Rectal smooth muscle tissue (tissue), 1 donor: ENCODE results near the gene CDR2.

Experiments
- H3K27ac ChIP-seq: one replicate; pipeline ENCODE4 v1.7.0; 2013; ENCODE audit warnings: low read depth, low read length, inconsistent platforms
- H3K27me3 ChIP-seq: one replicate; pipeline ENCODE4 v1.7.0; 2013; ENCODE audit warnings: low read length; ENCODE audit not compliant: control insufficient read depth, insufficient read depth
- H3K36me3 ChIP-seq: one replicate; pipeline ENCODE4 v1.7.0; 2013; ENCODE audit warnings: low read length; ENCODE audit not compliant: control insufficient read depth, insufficient read depth
- H3K4me1 ChIP-seq: one replicate; pipeline ENCODE4 v1.7.0; 2013; ENCODE audit warnings: low read length; ENCODE audit not compliant: control insufficient read depth, insufficient read depth
- H3K4me3 ChIP-seq: one replicate; pipeline ENCODE4 v1.7.0; 2013; ENCODE audit warnings: low read length
- H3K9ac ChIP-seq: one replicate; pipeline ENCODE4 v1.7.0; 2013; ENCODE audit warnings: low read length

Gene CDR2

DNA sequence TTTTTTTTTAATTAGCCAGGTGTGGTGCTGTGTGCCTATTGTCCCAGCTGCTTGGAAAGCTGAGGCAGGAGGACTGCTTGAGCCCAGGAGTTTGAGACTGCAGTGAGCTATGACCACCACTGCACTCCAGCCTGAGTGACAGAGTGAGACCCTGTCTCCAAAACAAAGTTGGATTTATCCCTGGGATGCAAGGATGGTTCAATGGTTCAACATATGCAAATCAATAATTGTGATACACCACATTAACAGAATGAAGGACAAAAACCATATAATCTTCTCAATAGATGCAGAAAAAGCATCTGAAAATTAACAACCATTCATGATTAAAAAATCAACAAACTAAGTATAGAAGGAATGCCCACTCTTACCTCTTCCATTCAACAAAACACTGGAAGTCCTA is 33.5 kb downstream of the CDR2 start:
- H3K4me3 ChIP-seq: no peak overlapping the region
- H3K27ac ChIP-seq: no peak overlapping the region
- H3K4me1 ChIP-seq: no peaks in the 10 kb centered on the region
- peaks cover 3% of the 10 kb centered on the region for H3K36me3 ChIP-seq
- H3K27me3 ChIP-seq: no peaks in the 10 kb centered on the region
- no peak overlapping the region for H3K9ac ChIP-seq

DNA sequence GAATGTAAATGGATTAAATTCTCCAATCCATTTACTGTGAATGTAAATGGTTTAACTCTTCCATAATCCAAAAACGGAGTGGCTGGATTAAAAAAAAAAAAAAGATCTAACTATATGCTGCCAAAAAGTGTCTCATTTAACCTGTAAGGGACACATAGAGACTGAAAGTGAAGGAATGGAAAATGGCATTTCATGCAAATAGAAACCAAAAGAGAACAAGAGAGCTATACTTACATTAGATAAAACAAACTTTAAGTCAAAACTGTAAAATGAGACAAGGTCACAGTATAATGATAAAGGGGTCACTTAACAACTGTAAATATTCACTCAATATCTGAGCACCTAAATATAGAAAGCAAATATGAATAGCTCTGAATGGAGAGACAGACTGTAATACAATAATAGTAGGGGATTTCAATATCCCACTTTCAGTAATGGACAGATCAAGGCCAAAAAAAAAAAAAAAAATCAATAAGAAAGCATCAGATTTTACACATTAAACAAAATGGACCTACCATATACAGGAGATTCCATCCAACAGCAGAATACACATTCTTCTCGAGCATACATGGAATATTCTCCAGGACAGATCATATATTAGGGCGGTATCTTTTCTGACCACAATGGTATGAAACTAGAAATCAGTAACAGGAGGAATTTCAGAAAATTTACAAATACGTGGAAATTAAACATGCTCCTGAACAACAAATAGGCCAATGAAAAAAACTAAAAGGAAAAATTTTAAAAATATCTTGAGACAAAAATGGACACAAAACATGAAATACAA is 36.4 kb downstream of the CDR2 start:
- H3K27ac ChIP-seq: no peak overlapping the region
- H3K4me3 ChIP-seq: no peak overlapping the region
- no peak overlapping the region for H3K9ac ChIP-seq
- H3K36me3 ChIP-seq: peaks cover 13% of the 10 kb centered on the region
- H3K4me1 ChIP-seq: no peaks in the 10 kb centered on the region
- H3K27me3 ChIP-seq: no peaks in the 10 kb centered on the region

DNA sequence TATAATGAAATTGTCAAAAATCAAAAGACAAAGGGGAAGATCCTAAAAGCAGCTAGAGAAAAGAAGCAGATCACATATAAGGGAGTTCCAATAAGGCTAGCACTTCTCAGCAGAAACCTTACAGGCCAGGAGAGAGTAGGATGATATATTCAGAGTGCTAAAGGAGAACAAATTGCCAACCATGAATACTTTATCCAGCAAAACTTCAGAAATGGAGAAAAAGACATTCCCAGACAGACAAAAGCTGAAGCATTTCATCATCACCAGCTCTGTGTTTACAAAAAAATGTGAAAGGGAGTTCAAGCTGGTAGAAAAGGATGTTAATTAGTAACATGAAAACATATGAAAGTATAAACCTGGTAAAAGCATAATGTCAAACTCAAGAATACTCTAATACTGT is 37.4 kb downstream of the CDR2 start:
- no peaks in the 10 kb centered on the region for H3K27me3 ChIP-seq
- H3K36me3 ChIP-seq: peaks cover 18% of the 10 kb centered on the region

DNA sequence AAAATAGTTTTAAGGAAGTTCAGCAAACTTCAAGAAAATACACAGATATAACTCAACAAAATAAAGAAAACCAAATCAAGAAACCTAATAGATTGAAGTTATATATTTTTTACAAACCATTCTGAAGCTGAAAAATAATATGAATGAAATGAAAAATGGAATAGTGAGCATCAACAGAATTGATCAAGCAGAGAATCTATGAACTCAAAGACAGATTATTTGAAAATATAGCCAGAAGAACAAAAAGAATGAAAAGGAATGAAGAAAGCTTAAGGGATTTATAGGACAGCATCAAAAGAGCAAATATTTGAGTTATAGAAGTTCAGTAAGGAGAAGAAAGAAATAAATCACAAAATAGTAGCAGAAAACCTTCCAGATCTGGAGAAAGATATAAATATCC is 37.8 kb downstream of the CDR2 start:
- no peak overlapping the region for H3K9ac ChIP-seq
- no peaks in the 10 kb centered on the region for H3K4me1 ChIP-seq
- no peak overlapping the region for H3K27ac ChIP-seq
- H3K4me3 ChIP-seq: no peak overlapping the region
- no peaks in the 10 kb centered on the region for H3K27me3 ChIP-seq
- peaks cover 22% of the 10 kb centered on the region for H3K36me3 ChIP-seq

More for the DNA sequence above, 37.4 kb downstream of the CDR2 start:
- no peak overlapping the region for H3K9ac ChIP-seq
- no peaks in the 10 kb centered on the region for H3K4me1 ChIP-seq
- H3K4me3 ChIP-seq: no peak overlapping the region
- no peak overlapping the region for H3K27ac ChIP-seq

DNA sequence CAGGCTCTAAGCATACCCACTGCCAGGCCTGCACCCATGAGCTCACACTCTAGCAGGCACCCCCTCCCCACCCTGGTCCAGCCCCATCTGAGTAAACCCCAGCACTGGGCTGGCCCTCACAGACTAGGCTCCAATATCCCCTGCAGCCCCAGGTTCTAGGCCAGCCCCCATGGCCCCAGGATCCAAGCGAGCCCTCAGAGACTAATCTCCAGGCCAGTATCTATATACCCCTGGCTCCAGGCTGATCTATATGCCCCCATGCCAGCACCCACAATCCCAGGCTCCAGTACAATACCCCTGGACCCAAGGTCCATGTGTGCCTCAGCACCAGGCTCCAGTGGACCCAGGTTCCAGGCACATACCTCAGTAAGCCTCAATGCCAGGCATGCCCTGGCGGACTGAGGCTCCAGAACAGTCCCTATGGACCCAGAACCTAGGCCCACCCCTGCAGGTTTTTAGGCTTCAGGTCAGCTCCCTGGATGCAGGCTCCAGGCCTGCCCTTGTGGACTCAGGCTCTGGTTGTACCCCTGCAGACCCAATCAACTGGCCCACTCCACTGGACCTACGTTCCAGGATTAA is 38.7 kb downstream of the CDR2 start:
- Histone ChIP-seq H3K4me3 (no peak overlapping the region), H3K9ac (no peak overlapping the region), H3K36me3 (peaks cover 23% of the 10 kb centered on the region), H3K27ac (no peak overlapping the region), H3K4me1 (no peaks in the 10 kb centered on the region), H3K27me3 (no peaks in the 10 kb centered on the region)

DNA sequence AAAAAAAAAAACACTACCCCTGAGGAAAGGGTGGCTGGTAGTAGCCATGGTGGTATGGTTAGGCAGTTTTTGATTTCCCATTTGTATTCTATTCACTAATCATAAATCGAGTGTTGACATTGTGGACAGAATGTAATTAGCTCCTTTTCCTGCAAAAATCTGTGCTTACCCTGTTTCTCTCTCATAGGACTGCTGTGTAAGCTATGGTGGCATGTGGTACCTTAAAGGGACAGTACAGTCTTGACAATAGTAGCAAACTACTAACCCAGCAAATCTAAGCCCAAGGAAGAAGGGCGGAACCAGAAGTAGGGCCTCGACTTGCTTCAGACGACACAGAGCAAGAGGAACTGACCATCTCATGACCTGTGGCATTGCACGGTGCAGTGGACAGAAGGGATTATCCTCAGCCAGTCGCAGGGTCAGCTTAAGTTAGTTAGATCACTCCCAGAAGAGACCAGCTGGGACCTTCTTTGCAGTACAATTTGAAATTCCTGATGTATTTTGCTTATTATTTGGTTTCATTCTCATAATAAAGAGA is 40.9 kb downstream of the CDR2 start:
- H3K9ac ChIP-seq: no peak overlapping the region
- H3K36me3 ChIP-seq: peaks cover 23% of the 10 kb centered on the region
- H3K4me1 ChIP-seq: peaks cover 2% of the 10 kb centered on the region
- H3K4me3 ChIP-seq: no peak overlapping the region
- no peaks in the 10 kb centered on the region for H3K27me3 ChIP-seq
- no peak overlapping the region for H3K27ac ChIP-seq

DNA sequence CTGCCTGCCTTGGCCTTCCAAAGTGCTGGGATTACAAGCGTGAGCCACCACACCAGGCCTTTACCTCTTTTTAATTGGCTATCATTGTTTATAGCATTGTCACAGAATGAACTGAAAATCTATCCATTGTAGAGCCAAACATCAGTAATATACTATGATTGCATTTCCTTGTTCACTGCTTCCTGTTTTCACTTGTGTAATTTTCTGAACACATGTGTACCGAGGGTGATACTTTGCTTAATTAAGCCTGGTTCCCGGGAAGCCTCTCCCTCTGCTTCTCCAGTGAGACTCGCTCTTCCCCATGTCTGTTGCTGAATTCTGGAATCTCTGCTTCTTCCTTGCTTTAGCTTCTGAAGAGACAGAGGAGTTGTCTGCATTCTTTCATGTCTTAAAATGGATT is 44.1 kb downstream of the CDR2 start:
- Histone ChIP-seq H3K27ac (no peak overlapping the region), H3K36me3 (peaks cover 37% of the 10 kb centered on the region)

DNA sequence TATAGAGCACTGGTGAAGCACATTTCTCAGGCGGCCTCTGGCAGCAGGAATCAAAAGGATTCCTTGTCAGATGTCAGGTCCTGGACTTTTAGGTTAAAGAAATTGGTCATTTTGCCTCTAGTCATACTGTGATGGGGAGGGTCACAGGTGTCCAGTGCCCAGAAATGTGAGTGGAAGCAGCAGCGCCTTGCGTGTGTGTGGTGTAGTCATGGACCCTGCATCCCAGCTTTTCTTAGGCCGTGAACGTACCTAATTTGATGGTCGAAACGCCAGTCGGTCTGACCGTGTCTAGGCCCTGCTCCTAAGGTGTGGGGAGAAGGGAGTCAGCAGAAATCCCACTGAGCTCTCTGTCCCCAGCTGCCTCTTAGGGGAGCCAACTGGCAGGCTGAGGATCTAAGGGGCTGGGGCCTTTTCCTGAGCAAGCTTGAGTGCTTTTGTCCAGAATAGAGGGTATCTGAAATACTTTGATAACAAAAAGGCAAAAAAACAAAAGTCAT is 45.2 kb downstream of the CDR2 start:
- peaks cover 41% of the 10 kb centered on the region for H3K36me3 ChIP-seq
- H3K4me3 ChIP-seq: no peak overlapping the region
- H3K9ac ChIP-seq: no peak overlapping the region
- H3K27ac ChIP-seq: no peak overlapping the region
- no peaks in the 10 kb centered on the region for H3K27me3 ChIP-seq
- peaks cover 2% of the 10 kb centered on the region for H3K4me1 ChIP-seq

More for the DNA sequence above, 44.1 kb downstream of the CDR2 start:
- Histone ChIP-seq H3K27me3 (no peaks in the 10 kb centered on the region), H3K9ac (no peak overlapping the region), H3K4me3 (no peak overlapping the region), H3K4me1 (peaks cover 2% of the 10 kb centered on the region)

DNA sequence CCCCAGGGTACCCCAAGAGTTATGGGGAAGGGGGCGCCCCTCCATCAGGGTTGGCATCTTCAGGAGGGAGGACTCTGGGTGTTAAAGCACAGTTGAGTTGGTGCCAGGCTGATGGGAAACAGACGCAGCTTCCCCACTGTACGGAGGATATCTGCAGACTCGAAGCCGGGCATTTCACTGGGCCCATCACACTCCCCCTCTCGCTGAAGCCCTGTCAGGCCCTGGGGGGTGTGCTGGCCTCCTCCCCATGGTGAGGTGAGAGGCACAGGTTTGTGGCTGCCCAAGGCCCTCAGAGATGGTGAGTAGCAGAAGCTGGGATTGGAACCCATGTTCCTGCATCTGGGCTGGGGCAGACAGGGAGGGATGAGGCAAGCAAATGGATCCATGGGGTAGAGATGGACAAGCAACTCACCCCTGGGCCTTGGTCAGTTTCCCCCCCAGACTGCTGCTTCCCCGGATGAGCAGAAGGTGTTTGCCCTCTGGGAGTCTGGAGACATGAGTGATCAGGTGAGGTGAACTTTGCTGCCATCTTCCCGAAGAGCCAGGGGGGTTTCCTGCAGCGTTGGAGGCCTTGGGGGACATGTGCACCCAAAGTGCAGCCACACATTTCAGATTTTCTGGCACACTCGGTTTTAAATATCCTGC is 46.2 kb downstream of the CDR2 start:
- Histone ChIP-seq H3K27ac (no peak overlapping the region), H3K4me3 (no peak overlapping the region), H3K4me1 (peaks cover 2% of the 10 kb centered on the region), H3K9ac (no peak overlapping the region), H3K27me3 (no peaks in the 10 kb centered on the region), H3K36me3 (peaks cover 37% of the 10 kb centered on the region)

DNA sequence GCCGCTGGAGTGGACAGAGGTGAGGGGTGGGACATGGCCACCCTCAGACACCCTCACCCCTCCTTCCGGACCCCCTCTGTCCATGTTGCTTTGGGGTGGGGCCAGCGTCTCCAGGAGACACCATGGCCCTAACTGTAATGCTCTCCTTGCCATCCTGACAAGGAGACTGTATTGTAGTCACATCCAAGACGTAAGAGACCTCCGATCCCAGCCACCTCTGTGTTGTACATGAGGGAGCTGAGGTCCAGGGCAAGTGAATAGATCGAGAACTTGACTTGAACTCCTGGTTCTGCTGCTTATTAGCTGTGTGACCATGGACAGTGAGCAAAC is 47.0 kb downstream of the CDR2 start:
- H3K4me3 ChIP-seq: no peak overlapping the region
- peaks cover 37% of the 10 kb centered on the region for H3K36me3 ChIP-seq
- no peaks in the 10 kb centered on the region for H3K27me3 ChIP-seq
- H3K4me1 ChIP-seq: peaks cover 2% of the 10 kb centered on the region
- no peak overlapping the region for H3K27ac ChIP-seq
- H3K9ac ChIP-seq: no peak overlapping the region

DNA sequence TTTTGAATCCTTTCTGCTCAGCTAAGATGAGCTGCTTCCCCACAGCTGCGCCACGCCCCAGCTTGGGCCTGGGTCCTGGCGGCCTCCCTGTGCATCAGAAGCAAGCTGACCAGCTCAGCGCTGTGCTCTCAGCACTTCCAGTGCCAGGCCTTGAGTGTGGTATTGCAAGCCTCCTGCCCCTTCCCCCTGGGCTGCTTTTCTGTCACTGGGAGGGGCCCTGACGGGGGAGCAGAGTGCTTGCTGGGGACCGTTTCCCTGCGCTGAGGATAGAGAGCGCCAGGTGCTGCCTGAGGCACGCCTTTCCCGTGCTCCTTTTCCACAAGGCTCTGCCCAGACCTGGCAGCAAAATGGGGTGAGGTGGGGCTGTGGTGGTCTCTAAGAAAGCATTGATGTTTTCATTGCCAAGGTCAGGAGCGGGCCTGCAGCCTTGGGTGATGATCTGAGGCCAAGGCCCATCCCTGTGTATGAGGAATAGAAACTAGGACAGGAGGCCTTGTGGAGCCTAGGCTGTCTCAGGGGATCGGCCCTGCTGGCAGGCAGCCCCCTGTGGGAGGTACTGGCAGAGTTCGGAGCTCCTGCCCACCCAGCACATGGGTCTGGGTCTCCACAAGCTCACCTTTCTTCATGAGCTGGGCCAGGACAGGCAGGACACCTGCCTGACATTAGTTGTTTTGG is 47.5 kb downstream of the CDR2 start:
- no peak overlapping the region for H3K4me3 ChIP-seq
- no peaks in the 10 kb centered on the region for H3K27me3 ChIP-seq
- H3K36me3 ChIP-seq: peaks cover 32% of the 10 kb centered on the region
- no peak overlapping the region for H3K27ac ChIP-seq
- H3K4me1 ChIP-seq: peaks cover 2% of the 10 kb centered on the region
- no peak overlapping the region for H3K9ac ChIP-seq

DNA sequence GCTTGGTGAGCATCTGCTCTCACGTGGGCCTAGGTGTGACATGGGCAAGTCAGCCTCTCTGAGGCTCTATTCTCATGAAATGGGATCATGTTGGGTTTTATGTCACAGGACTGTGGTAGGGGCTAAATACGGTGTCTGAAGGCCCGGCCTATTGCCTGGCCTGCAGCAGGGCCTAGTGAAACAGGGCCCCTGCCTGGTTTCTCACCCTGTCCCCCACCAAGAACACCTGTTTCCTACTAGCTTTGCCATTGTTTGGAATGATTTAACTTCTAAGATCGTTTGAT is 48.1 kb downstream of the CDR2 start:
- peaks cover 28% of the 10 kb centered on the region for H3K36me3 ChIP-seq
- peaks cover 2% of the 10 kb centered on the region for H3K4me1 ChIP-seq
- no peak overlapping the region for H3K4me3 ChIP-seq
- no peak overlapping the region for H3K27ac ChIP-seq
- H3K9ac ChIP-seq: no peak overlapping the region
- H3K27me3 ChIP-seq: no peaks in the 10 kb centered on the region
